K562 (cell line): ENCODE data around the gene CDHR1. TPM values are rescaled to one million over a fixed set of nuclear protein-coding genes. Genes with fewer than 3 reads are reported as not detected.

Source experiments
- BRF1 ChIP-seq: IDR thresholded peaks from 3 replicates; pipeline ENCODE4 v1.6.1; 2011; ENCODE audit warnings: borderline replicate concordance, mild to moderate bottlenecking; ENCODE audit not compliant: insufficient read length; ENCODE audit errors: extremely low read depth
- CBFB ChIP-seq: sonication (generic); formaldehyde crosslinking; IDR thresholded peaks from 2 replicates; pipeline ENCODE4 v1.4.0; 2020; ENCODE audit warnings: mild to moderate bottlenecking, missing genetic modification reagents
- CBX1 ChIP-seq: sonication (generic); IDR thresholded peaks from 2 replicates; pipeline ENCODE4 v1.6.1; 2016; ENCODE audit warnings: antibody characterized with exemption, low read depth, mild to moderate bottlenecking
- CEBPB ChIP-seq: fragments of 450-650 bp; IDR thresholded peaks from 2 replicates; pipeline ENCODE4 v1.6.1; 2016; ENCODE audit warnings: missing genetic modification characterization, missing compliant biosample characterization
- CREB1 ChIP-seq, 2 experiments: sonication (generic) in 1 of 2; formaldehyde crosslinking in 1 of 2; IDR thresholded peaks; 2 replicates each; pipeline versions ENCODE4 v1.6.1 to v1.8.0; 2012 to 2022; ENCODE audit warnings: inconsistent platforms in 1 of 2, mild to moderate bottlenecking in 1 of 2, missing genetic modification reagents in 1 of 2, moderate library complexity in 1 of 2
- CREM ChIP-seq: IDR thresholded peaks from 2 replicates; pipeline ENCODE4 v1.6.1; 2014; ENCODE audit warnings: antibody characterized with exemption, low read depth
- CXXC5 ChIP-seq: fragments of 250-450 bp; sonication (Bioruptor Pico); IDR thresholded peaks from 2 replicates; pipeline ENCODE4 v1.8.0; 2022; ENCODE audit warnings: inconsistent platforms, mild to moderate bottlenecking, moderate library complexity
- DDX20 ChIP-seq: fragments of 450-650 bp; IDR thresholded peaks from 2 replicates; pipeline ENCODE4 v1.6.1; 2016; ENCODE audit warnings: missing genetic modification characterization, low read depth, mild to moderate bottlenecking, missing compliant biosample characterization, moderate library complexity
- ELF2 ChIP-seq: fragments of 250-450 bp; sonication (Bioruptor Pico); IDR thresholded peaks from 2 replicates; pipeline ENCODE4 v1.5.0; 2021; ENCODE audit warnings: mild to moderate bottlenecking
- GABPB1 ChIP-seq: sonication (generic); formaldehyde crosslinking; IDR thresholded peaks from 2 replicates; pipeline ENCODE4 v1.8.0; 2022; ENCODE audit warnings: mild to moderate bottlenecking, missing genetic modification reagents
- L3MBTL2 ChIP-seq: fragments of 450-650 bp; IDR thresholded peaks from 2 replicates; pipeline ENCODE4 v1.6.1; 2016; ENCODE audit warnings: mild to moderate bottlenecking, moderate library complexity
- MYC ChIP-seq, 2 experiments: fragments of 250-450 bp in 1 of 2; sonication (Bioruptor Pico) in 1 of 2; IDR thresholded peaks; 2 replicates each; pipeline versions ENCODE4 v1.5.1 to v1.6.1; 2012 to 2021; ENCODE audit warnings: low read depth in 2 of 2, borderline replicate concordance in 1 of 2, improper control_type of control experiment in 1 of 2, low read length in 1 of 2, mild to moderate bottlenecking in 1 of 2, moderate library complexity in 1 of 2
- MYNN ChIP-seq, 2 experiments: sonication (generic); formaldehyde crosslinking in 1 of 2; IDR thresholded peaks; 2 replicates each; pipeline versions ENCODE4 v1.5.0 to v1.6.1; 2016 to 2020; ENCODE audit warnings: antibody characterized with exemption in 1 of 2, missing genetic modification reagents in 1 of 2
- RCOR1 ChIP-seq, 2 experiments: IDR thresholded peaks; 2 replicates each; pipeline ENCODE4 v1.6.1; 2012; ENCODE audit warnings: low read depth in 2 of 2, low read length in 2 of 2, borderline replicate concordance in 1 of 2, improper control_type of control experiment in 1 of 2
- SMC3 ChIP-seq: conservative IDR thresholded peaks from 2 replicates; pipeline ENCODE4 v1.6.1; 2011; ENCODE audit warnings: low read depth, low read length, improper control_type of control experiment; ENCODE audit not compliant: insufficient read depth
- SRSF7 ChIP-seq: fragments of 200-400 bp; formaldehyde crosslinking; optimal IDR thresholded peaks from 2 replicates; pipeline ENCODE3; 2017; ENCODE audit warnings: mild to moderate bottlenecking, low read depth, low read length
- TEAD4 ChIP-seq, 2 experiments: sonication (generic) in 1 of 2; formaldehyde crosslinking in 1 of 2; IDR thresholded peaks; 2 replicates each; pipeline versions ENCODE4 v1.6.1 to v1.8.0; 2012 to 2022; ENCODE audit warnings: borderline replicate concordance in 1 of 2, inconsistent platforms in 1 of 2, low read length in 1 of 2, mild to moderate bottlenecking in 1 of 2, missing genetic modification reagents in 1 of 2
- ZNF12 ChIP-seq: sonication (generic); formaldehyde crosslinking; IDR thresholded peaks from 2 replicates; pipeline ENCODE4 v1.4.0; 2020; ENCODE audit warnings: mild to moderate bottlenecking, missing genetic modification reagents
- ZNF24 ChIP-seq: fragments of 450-650 bp; IDR thresholded peaks from 2 replicates; pipeline ENCODE4 v1.6.1; 2016
- ZNF253 ChIP-seq: fragments of 250-450 bp; sonication (Bioruptor Pico); conservative IDR thresholded peaks from 2 replicates; pipeline ENCODE4 v1.6.1; 2021; ENCODE audit warnings: mild to moderate bottlenecking
- polyA plus RNA-seq, 8 experiments: library from polyadenylated mRNA; depleted of rRNA in 4 of 8; stranded (reverse) in 5 of 8; unstranded in 3 of 8; fragments of >200 nt; fragmentation: Nextera tagmentation in 2 of 8; fragmentation: Illumina TruSeq in 1 of 8; extraction: Ambion mirVana in 2 of 8; extraction: Trizol in 1 of 8; gene quantifications; 2 replicates each; pipeline versions ENCODE4 v1.2.1 to v1.2.3, GENCODE V29; 2011 to 2014; ENCODE audit warnings: inconsistent platforms in 1 of 8, missing spikeins in 1 of 8
- total RNA-seq, 7 experiments: library from RNA; depleted of rRNA in 6 of 7; stranded (reverse); fragments of >200 nt in 6 of 7; fragmentation: Illumina TruSeq in 2 of 7; extraction: Trizol in 2 of 7; gene quantifications; 2 replicates each; pipeline versions ENCODE4 v1.2.1 to v1.2.3, GENCODE V29; 2011 to 2021; ENCODE audit warnings: low replicate concordance in 1 of 7
- TF ChIP-seq, protein P1 (sequence below), 3 experiments: fragments of 200-800 bp in 1 of 3; sonication (Bioruptor generic) in 1 of 3; sonication (generic) in 1 of 3; formaldehyde crosslinking in 1 of 3; IDR thresholded peaks; 2 replicates each; pipeline versions ENCODE4 v1.6.1 to v1.8.0; 2016 to 2022; ENCODE audit warnings: mild to moderate bottlenecking in 2 of 3, missing compliant biosample characterization in 2 of 3, missing genetic modification characterization in 2 of 3, missing genetic modification reagents in 1 of 3
- TF ChIP-seq, protein P2 (sequence below): fragments of 250-450 bp; sonication (Bioruptor Pico); IDR thresholded peaks from 2 replicates; pipeline ENCODE4 v1.5.0; 2022; ENCODE audit warnings: mild to moderate bottlenecking

Gene CDHR1
- total and polyA plus RNA-seq, 9 of the 15 experiments (the other 6 are each of a cell fraction or from before 2014, with no cell fraction given) = 0.03 to 0.99 (median 0.20) TPM

DNA sequence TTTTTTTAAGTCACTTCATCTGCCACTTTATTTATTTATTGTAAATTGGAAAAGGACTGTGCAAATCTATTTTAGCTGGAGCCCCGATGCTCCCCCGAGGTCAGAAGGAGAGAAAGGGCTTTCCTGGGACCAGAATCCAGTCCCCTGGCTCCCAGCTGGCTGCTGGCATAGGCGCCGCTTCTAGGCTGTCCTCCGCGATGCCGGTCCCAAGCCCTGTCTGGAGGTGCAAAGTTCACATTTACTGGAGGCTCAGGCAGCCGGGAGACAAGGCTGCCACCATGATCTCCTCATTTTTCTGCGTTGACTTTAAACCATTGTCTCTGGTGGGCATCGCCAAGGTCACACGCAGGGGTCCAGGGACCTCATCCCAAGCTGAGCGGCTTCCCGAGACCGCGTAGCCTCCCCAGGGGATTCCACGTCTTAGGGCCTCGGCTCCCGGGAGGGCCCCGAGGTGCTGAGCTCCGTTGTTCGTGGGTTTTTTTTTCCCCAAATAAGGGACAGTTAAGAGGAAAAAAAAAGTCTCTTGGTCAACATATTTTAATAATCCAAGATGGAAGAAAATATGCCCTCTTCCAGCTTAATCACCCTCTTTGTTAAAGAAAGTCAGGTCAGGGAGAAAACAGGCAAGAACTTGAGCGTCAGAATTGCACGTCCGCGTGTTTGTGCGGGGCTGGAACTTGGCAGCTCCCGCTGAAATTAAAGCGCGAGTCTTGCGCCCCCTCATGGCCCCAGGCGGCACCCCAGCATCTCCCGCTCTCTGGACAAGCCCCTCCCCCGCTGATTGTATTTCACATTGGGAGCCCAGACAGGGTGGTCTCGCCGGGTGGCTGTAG, 62.4 kb downstream of the CDHR1 start (continued):
- no peak; the same call in 1 of the 2 replicates for TF ChIP-seq TEAD4 (IDR thresholded peaks at IDR 0.05; ENCODE audit: low read length)
- peak; percentile 79; the same call in 1 of the 2 replicates for TF ChIP-seq TEAD4 (CRISPR knock-in tag; IDR thresholded peaks at IDR 0.05; ENCODE audit: borderline replicate concordance)
- no peak for TF ChIP-seq CBFB (CRISPR knock-in tag)
- TF ChIP-seq MYNN (IDR thresholded peaks at IDR 0.05) = 0 out of 2 replicates have a peak, but pooled peaks have one; percentile 25
- TF ChIP-seq MYNN (CRISPR knock-in tag; IDR thresholded peaks at IDR 0.05) = no peak
- peak; percentile 84 for TF ChIP-seq CXXC5 (CRISPR knock-in tag)
- TF ChIP-seq ZNF12 (CRISPR knock-in tag) = no peak
- peak; percentile 100 for TF ChIP-seq L3MBTL2
- TF ChIP-seq, protein P1, sequence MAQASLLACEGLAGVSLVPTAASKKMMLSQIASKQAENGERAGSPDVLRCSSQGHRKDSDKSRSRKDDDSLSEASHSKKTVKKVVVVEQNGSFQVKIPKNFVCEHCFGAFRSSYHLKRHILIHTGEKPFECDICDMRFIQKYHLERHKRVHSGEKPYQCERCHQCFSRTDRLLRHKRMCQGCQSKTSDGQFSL (CRISPR knock-in tag; IDR thresholded peaks at IDR 0.05) = peak; percentile 68; the same call in 1 of the 2 replicates
- TF ChIP-seq, protein P1 (tag; IDR thresholded peaks at IDR 0.05) = no peak
- no peak for TF ChIP-seq CEBPB
- no peak for TF ChIP-seq CREB1 (IDR thresholded peaks at IDR 0.05)
- peak; percentile 74 for TF ChIP-seq CREB1 (CRISPR knock-in tag; IDR thresholded peaks at IDR 0.05)
- TF ChIP-seq CBX1 = no peak
- no peak for TF ChIP-seq ZNF253 (CRISPR knock-in tag)
- peak; percentile 41; the same call in 1 of the 2 replicates for TF ChIP-seq SMC3
- TF ChIP-seq MYC (IDR thresholded peaks at IDR 0.05; ENCODE audit: low read depth, low read length) = peak; percentile 64
- no peak for TF ChIP-seq MYC (CRISPR knock-in tag; IDR thresholded peaks at IDR 0.05; ENCODE audit: borderline replicate concordance, low read depth)
- TF ChIP-seq CREM = 0 out of 2 replicates have a peak, but pooled peaks have one; percentile 62
- peak; percentile 64; the same call in 1 of the 2 replicates for TF ChIP-seq GABPB1 (CRISPR knock-in tag)
- no peak for TF ChIP-seq ELF2 (CRISPR knock-in tag)
- TF ChIP-seq, protein P2, sequence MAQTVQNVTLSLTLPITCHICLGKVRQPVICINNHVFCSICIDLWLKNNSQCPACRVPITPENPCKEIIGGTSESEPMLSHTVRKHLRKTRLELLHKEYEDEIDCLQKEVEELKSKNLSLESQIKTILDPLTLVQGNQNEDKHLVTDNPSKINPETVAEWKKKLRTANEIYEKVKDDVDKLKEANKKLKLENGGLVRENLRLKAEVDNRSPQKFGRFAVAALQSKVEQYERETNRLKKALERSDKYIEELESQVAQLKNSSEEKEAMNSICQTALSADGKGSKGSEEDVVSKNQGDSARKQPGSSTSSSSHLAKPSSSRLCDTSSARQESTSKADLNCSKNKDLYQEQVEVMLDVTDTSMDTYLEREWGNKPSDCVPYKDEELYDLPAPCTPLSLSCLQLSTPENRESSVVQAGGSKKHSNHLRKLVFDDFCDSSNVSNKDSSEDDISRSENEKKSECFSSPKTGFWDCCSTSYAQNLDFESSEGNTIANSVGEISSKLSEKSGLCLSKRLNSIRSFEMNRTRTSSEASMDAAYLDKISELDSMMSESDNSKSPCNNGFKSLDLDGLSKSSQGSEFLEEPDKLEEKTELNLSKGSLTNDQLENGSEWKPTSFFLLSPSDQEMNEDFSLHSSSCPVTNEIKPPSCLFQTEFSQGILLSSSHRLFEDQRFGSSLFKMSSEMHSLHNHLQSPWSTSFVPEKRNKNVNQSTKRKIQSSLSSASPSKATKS (CRISPR knock-in tag) = no peak
- TF ChIP-seq DDX20 = no peak
- no peak for TF ChIP-seq ZNF24
- TF ChIP-seq SRSF7 = no peak
- peak in 1 of 2 experiments; percentile 40; a peak in 1 of 4 replicates for TF ChIP-seq RCOR1 (IDR thresholded peaks at IDR 0.05; ENCODE audit: borderline replicate concordance in 1 of 2, low read depth in 2 of 2, low read length in 2 of 2)
- TF ChIP-seq BRF1 = no peak
